ENCODE results near the gene TMX3. TPM values are rescaled to one million over a fixed set of nuclear protein-coding genes. Genes with fewer than 3 reads are reported as not detected.

Gene TMX3
- 15.6 TPM for total RNA-seq

GRCh38 chr18:68714712-68715496, at the start of gene TMX3:
Gene TMX3 (minus strand): TSS chr18:68715108. CDS start chr18:68714981, 127 bp downstream.
- ATAC-seq, result peak; percentile 99
- peak; percentile 93 for DNase-seq (ENCODE audit: low spot score)

- DNase-seq (ENCODE audit: low spot score) (no peak), ATAC-seq (no peak)
Observed at GRCh38 chr18:68764016-68764415, 49.1 kb upstream of the TMX3 start.

GRCh38 chr18:68763083-68763482, 48.2 kb upstream of the TMX3 start:
- no peak for ATAC-seq

GRCh38 chr18:68759308-68759707, 44.4 kb upstream of the TMX3 start:
- DNase-seq (ENCODE audit: low spot score), result no peak
- ATAC-seq, result no peak

More at GRCh38 chr18:68763083-68763482, 48.2 kb upstream of the TMX3 start:
- no peak for DNase-seq (ENCODE audit: low spot score)

GRCh38 chr18:68757126-68757525, 42.2 kb upstream of the TMX3 start:
- ATAC-seq (no peak), DNase-seq (ENCODE audit: low spot score) (no peak)

GRCh38 chr18:68742206-68742605, 27.3 kb upstream of the TMX3 start:
- DNase-seq (ENCODE audit: low spot score) (no peak), ATAC-seq (no peak)

- ATAC-seq, result no peak
- no peak for DNase-seq (ENCODE audit: low spot score)
Observed at GRCh38 chr18:68740966-68741365, 26.1 kb upstream of the TMX3 start.

GRCh38 chr18:68739462-68739861, 24.6 kb upstream of the TMX3 start:
- ATAC-seq (no peak), DNase-seq (ENCODE audit: low spot score) (no peak)

- DNase-seq (ENCODE audit: low spot score), result no peak
- no peak for ATAC-seq
Observed at GRCh38 chr18:68738564-68738963, 23.7 kb upstream of the TMX3 start.

GRCh38 chr18:68735483-68736343, 20.8 kb upstream of the TMX3 start:
- DNase-seq (ENCODE audit: low spot score) (no peak), ATAC-seq (peak; percentile 88)

GRCh38 chr18:68734308-68734707, 19.4 kb upstream of the TMX3 start:
- ATAC-seq (no peak), DNase-seq (ENCODE audit: low spot score) (no peak)

- DNase-seq (ENCODE audit: low spot score), result no peak
- no peak for ATAC-seq
Observed at GRCh38 chr18:68733707-68734106, 18.8 kb upstream of the TMX3 start.

- ATAC-seq (no peak), DNase-seq (ENCODE audit: low spot score) (no peak)
Observed at GRCh38 chr18:68728081-68728700, 13.3 kb upstream of the TMX3 start.

GRCh38 chr18:68727506-68727905, 12.6 kb upstream of the TMX3 start:
- ATAC-seq (no peak), DNase-seq (ENCODE audit: low spot score) (no peak)

GRCh38 chr18:68725346-68725745, 10.4 kb upstream of the TMX3 start:
- ATAC-seq (no peak), DNase-seq (ENCODE audit: low spot score) (no peak)

- DNase-seq (ENCODE audit: low spot score), result no peak
- ATAC-seq, result no peak
Observed at GRCh38 chr18:68724021-68724420, 9.1 kb upstream of the TMX3 start.

GRCh38 chr18:68723539-68723938, 8.6 kb upstream of the TMX3 start:
- ATAC-seq (no peak), DNase-seq (ENCODE audit: low spot score) (no peak)

- no peak for ATAC-seq
- no peak for DNase-seq (ENCODE audit: low spot score)
Observed at GRCh38 chr18:68722821-68723220, 7.9 kb upstream of the TMX3 start.

GRCh38 chr18:68721681-68722583, 7.0 kb upstream of the TMX3 start:
- no peak for DNase-seq (ENCODE audit: low spot score)

GRCh38 chr18:68714366-68714711, 569 bp downstream of the TMX3 start:
- ATAC-seq, result peak; percentile 7
- no peak for DNase-seq (ENCODE audit: low spot score)

More at GRCh38 chr18:68721681-68722583, 7.0 kb upstream of the TMX3 start:
- ATAC-seq, result peak; percentile 55

GRCh38 chr18:68713796-68714195, 1.1 kb downstream of the TMX3 start:
- ATAC-seq (no peak), DNase-seq (ENCODE audit: low spot score) (no peak)

Measured in left lobe of liver (tissue), 2 donors.